Natural killer cell treated with Interleukin-12 subunit alpha and Interleukin-12 subunit beta and Interleukin-15 and Interleukin-18, amount 100 ng/mL, for 72 hours (primary cell): ENCODE measurements around the gene PMEL. TPM values are rescaled to one million over a fixed set of nuclear protein-coding genes. Genes with fewer than 3 reads are reported as not detected.
A peak's percentile ranks its signal among the peaks of the same experiment; 100 is the strongest.
"Not testable (repeated sequence)": the region's sequence is repeated elsewhere in the genome, so short reads cannot be mapped to it uniquely, and the experiment has no call there.

Experiments used
- ATAC-seq, 2 donors: fragments of 150-1000 bp; cut with Tn5 transposase in 1 of 2; sonication (Bioruptor Pico), chemical (Tn5 transposase) in 1 of 2; 2 replicates each; pipeline ENCODE4 v1.10.0; 2021
- DNase-seq: peaks from one replicate; pipeline ENCODE4 v3.0.0; 2022; ENCODE audit warnings: low spot score
- H3K27ac Mint-ChIP-seq, 2 donors: 1 replicate in 1 of 2; 2 replicates in 1 of 2; pipeline ENCODE4 v1.8.0; 2022; ENCODE audit warnings: mixed read lengths in 2 of 2, mild to moderate bottlenecking in 1 of 2, moderate library complexity in 1 of 2
- H3K27me3 Mint-ChIP-seq, 2 donors: 1 replicate in 1 of 2; 2 replicates in 1 of 2; pipeline ENCODE4 v1.8.0; 2022; ENCODE audit warnings: mixed read lengths in 2 of 2
- H3K36me3 Mint-ChIP-seq: one replicate; pipeline ENCODE4 v1.8.0; 2022; ENCODE audit warnings: mixed read lengths
- H3K4me1 Mint-ChIP-seq, 2 donors: 1 replicate in 1 of 2; 2 replicates in 1 of 2; pipeline ENCODE4 v1.8.0; 2022; ENCODE audit warnings: low read depth in 2 of 2, mixed read lengths in 2 of 2, mild to moderate bottlenecking in 1 of 2
- H3K4me3 Mint-ChIP-seq: one replicate; pipeline ENCODE4 v1.8.0; 2022; ENCODE audit warnings: mixed read lengths
- H3K9me3 Mint-ChIP-seq: 2 replicates; pipeline ENCODE4 v1.8.0; 2022; ENCODE audit warnings: mixed read lengths
- total RNA-seq, 2 donors: library from RNA; stranded (reverse); gene quantifications; one replicate each; pipeline ENCODE4 v1.2.3, GENCODE V29; 2022

PMEL gene
- total RNA-seq, 2 donors from 2014 or later, result 0.40 TPM; not detected in 1

DNA sequence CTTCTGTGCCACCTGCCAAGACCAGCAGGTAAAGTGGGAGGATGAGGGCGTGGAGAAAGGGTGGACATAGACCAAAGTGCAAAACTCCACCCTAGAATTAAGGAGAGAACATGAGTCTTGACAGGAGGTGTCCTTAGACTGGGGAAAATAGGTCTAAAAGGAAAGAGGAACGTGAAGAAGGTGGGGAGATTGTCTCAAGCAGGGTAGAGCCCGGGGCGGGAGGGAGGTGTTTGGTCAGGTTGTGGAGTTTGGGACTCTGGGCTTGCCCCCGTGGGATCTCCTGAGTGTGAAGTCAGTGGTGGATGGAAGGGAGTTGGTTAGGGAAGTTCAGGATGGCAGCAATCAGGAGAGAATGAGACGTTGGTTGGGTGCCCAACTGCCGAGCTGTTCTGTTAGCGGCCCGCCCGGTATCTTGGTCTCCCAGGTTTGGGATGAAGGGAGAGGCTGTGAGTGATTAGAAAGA is 34.5 kb downstream of the PMEL start:
- no peaks in the 10 kb centered on the region for H3K9me3 Mint-ChIP-seq
- DNase-seq, result peak; percentile 63
- peaks cover 7% of the 10 kb centered on the region for H3K36me3 Mint-ChIP-seq
- peak overlapping the region; percentile 95 for H3K4me3 Mint-ChIP-seq
- ATAC-seq, result no peak
- H3K27me3 Mint-ChIP-seq, result no peaks in the 10 kb centered on the region
- H3K4me1 Mint-ChIP-seq, result peaks cover 52 to 62% of the 10 kb centered on the region in 2 donors
- H3K27ac Mint-ChIP-seq, result peak overlapping the region; percentile 93 to 98

GRCh38 chr12:55930771-55931316 is 35.0 kb downstream of the PMEL start, which contains the start of gene DGKA:
TSS of gene DGKA (plus strand) at chr12:55931162. CDS start at chr12:55936504, 5,342 bp downstream.
- Mint-ChIP-seq H3K27ac (peak within 1 kb of the TSS; percentile 93 to 98), H3K36me3 (peaks cover 7% of the 10 kb centered on the region), H3K4me3 (peak within 1 kb of the TSS; percentile 95), H3K27me3 (no peaks in the 10 kb centered on the region), H3K9me3 (no peaks in the 10 kb centered on the region), H3K4me1 (peaks cover 56 to 67% of the 10 kb centered on the region in 2 donors)
- DNase-seq (peak; percentile 70), ATAC-seq (peak in 1 of 2 donors; percentile 31)

- peak overlapping the region; percentile 95 for H3K4me3 Mint-ChIP-seq
- H3K9me3 Mint-ChIP-seq, result no peaks in the 10 kb centered on the region
- peaks cover 65 to 74% of the 10 kb centered on the region in 2 donors for H3K4me1 Mint-ChIP-seq
- DNase-seq (peak; percentile 78), ATAC-seq (peak in 1 of 2 donors; percentile 57)
- H3K27ac Mint-ChIP-seq, result peak overlapping the region; percentile 93 to 98
- H3K36me3 Mint-ChIP-seq, result peaks cover 16% of the 10 kb centered on the region
- H3K27me3 Mint-ChIP-seq, result no peaks in the 10 kb centered on the region
Measured at GRCh38 chr12:55929306-55929791, 36.5 kb downstream of the PMEL start.

- ATAC-seq (peak; percentile 75 to 86), DNase-seq (peak; percentile 90)
- Mint-ChIP-seq H3K36me3 (peaks cover 21% of the 10 kb centered on the region), H3K27ac (peak within 1 kb of the TSS; percentile 93 to 98), H3K4me3 (peak within 1 kb of the TSS; percentile 95), H3K27me3 (no peaks in the 10 kb centered on the region), H3K9me3 (no peaks in the 10 kb centered on the region), H3K4me1 (peaks cover 64 to 71% of the 10 kb centered on the region in 2 donors)
Measured at GRCh38 chr12:55927588-55928502, 38.0 kb downstream of the PMEL start, which contains the start of gene PYM1. TSS of gene PYM1 (minus strand) at chr12:55927894. CDS start at chr12:55927761, 133 bp downstream.

DNA sequence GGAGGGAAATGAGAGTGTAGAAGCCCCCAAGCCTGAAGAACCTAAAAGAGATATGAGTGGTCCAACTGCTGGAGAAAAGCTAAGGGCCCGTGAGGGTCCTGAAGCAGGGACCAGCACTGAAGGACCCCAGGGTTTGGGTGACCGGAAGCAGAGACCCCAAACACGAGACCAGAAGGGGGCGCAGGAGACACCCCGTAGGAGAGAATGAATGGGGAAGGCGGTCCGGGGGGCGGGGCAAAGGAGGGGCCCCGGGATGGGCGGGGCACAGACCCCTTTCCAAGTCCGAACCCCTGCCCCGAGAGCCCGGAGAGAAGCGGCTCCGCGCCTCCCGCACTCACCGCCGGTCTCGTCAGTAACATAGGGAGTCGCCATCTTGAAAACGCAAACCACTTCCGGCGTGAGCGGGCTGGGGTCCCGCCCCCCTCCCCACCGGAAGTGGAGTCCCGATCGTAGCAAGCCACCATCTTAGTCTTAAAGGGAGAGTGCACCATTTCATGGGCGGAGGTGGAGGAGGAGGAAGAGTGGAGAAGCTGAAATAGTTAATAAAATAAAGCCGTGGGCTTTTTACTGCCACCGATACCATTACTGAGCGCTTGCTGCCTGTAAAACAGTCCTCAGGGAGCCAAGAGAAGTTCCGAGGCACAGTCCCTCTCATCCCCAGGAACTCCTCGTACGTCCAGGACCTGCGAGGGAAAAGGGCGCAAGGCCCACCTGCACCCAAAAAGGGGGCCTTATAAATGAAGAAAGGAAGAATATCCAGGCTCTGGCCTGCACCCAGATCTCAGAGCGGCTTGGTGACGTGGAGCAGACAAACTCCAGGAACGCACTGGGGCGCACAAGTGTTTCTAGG is 38.9 kb downstream of the PMEL start:
- Mint-ChIP-seq H3K36me3 (peaks cover 21% of the 10 kb centered on the region), H3K27ac (peak overlapping the region; percentile 93 to 98), H3K9me3 (no peaks in the 10 kb centered on the region), H3K27me3 (no peaks in the 10 kb centered on the region), H3K4me3 (peak overlapping the region; percentile 95), H3K4me1 (peaks cover 62 to 65% of the 10 kb centered on the region in 2 donors)
- DNase-seq (peak; percentile 90), ATAC-seq (peak; percentile 73 to 85)

- Mint-ChIP-seq H3K9me3 (no peaks in the 10 kb centered on the region), H3K36me3 (peaks cover 15% of the 10 kb centered on the region), H3K27ac (peak overlapping the region; percentile 93 to 98), H3K4me3 (peak overlapping the region; percentile 95), H3K27me3 (no peaks in the 10 kb centered on the region), H3K4me1 (peaks cover 56 to 58% of the 10 kb centered on the region in 2 donors)
- DNase-seq, result no peak
- no peak for ATAC-seq
Measured at GRCh38 chr12:55925870-55926737, 39.7 kb downstream of the PMEL start.

DNA sequence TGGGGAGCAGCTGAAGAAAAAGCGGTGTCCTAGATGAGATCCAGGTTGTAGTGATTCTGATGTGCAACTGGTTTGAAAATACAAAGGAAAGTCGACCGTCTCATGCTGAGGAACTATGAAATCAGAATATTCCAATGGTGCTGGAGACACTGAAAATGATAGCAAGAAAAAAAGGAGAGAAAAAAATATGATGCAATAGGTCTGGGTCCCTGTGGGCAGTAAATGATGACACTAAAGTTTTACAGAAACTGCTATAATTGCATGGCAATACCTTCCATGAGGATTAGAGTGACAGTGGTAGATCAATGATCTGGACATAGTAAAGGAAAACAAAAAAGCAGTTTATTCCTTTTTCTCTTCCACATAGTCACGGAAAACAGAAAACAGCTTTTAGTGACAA is 40.5 kb downstream of the PMEL start:
- ATAC-seq (no peak), DNase-seq (no peak)
- peak overlapping the region; percentile 93 to 98 for H3K27ac Mint-ChIP-seq
- H3K36me3 Mint-ChIP-seq, result peaks cover 14% of the 10 kb centered on the region
- H3K4me3 Mint-ChIP-seq, result peak overlapping the region; percentile 95
- H3K9me3 Mint-ChIP-seq, result no peaks in the 10 kb centered on the region
- H3K27me3 Mint-ChIP-seq, result no peaks in the 10 kb centered on the region
- H3K4me1 Mint-ChIP-seq, result peaks cover 49 to 51% of the 10 kb centered on the region in 2 donors

DNA sequence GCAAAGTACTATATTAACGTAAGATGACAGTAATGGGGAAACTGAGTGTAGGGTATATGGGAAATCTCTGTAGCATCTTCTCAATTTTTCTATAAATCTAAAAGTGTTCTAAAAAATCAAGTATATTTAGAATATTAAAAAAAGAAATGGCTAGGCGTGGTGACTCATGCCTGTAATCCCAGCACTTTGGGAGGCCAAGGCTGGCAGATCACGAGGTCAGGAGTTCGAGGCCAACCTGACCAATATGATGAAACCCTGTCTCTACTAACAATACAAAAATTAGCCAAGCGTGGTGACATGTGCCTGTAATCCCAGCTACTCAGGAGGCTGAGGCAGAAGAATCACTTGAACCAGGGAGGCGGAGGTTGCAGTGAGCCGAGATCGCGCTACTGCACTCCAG is 42.2 kb downstream of the PMEL start:
- DNase-seq, H3K27me3 Mint-ChIP-seq, H3K4me3 Mint-ChIP-seq, H3K9me3 Mint-ChIP-seq, ATAC-seq: not testable (repeated sequence)
- H3K4me1 Mint-ChIP-seq, result peaks cover 35 to 36% of the 10 kb centered on the region in 2 donors
- H3K36me3 Mint-ChIP-seq, result peaks cover 14% of the 10 kb centered on the region
- peak overlapping the region in 1 of 2 donors; percentile 55 for H3K27ac Mint-ChIP-seq

DNA sequence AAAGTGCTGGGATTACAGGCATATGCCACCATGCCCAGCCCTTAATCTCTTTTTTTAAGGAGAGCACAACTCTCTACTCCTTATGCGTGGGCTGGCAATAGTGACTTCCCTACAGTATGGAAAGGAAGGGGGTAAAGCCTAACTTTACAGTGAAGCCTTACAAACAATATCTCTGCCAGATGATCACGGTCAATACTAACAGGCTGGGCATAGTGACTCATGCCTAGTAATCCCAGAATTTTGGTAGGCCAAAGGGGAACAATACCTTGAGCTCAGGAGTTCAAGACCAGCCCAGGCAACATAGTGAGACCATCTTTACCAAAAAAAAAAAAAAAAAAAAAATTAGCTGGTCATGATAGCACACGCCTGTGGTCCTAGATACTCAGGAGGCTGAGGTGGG is 43.7 kb downstream of the PMEL start:
- Mint-ChIP-seq H3K9me3 (no peaks in the 10 kb centered on the region), H3K4me3 (no peak overlapping the region), H3K4me1 (peaks cover 28 to 30% of the 10 kb centered on the region in 2 donors), H3K27me3 (no peaks in the 10 kb centered on the region), H3K27ac (no peak overlapping the region), H3K36me3 (peaks cover 14% of the 10 kb centered on the region)
- no peak for ATAC-seq
- no peak for DNase-seq

DNA sequence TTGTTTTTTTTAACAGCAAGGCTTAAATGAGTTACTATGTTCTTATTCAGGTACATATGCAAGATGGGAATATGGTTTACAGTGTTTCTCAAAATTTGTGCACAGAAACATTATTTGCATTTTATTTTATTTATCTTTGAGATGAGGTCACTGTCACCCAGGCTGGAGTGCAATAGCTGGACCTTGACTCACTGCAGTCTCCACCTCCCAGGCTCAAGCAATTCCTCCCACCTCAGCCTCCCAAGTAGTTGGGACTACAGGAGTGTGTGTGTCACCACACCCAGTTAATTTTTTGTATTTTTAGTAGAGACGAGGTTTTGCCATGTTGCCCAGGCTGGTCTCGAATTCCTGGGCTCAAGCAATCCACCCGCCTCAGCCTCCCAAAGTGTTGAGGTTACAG is 46.8 kb downstream of the PMEL start:
- H3K4me1 Mint-ChIP-seq, result peaks cover 14 to 18% of the 10 kb centered on the region in 2 donors

GRCh38 chr12:55915482-55915859 is 50.4 kb downstream of the PMEL start:
- no peak for DNase-seq
- H3K4me1 Mint-ChIP-seq, result peaks cover 18% of the 10 kb centered on the region in 2 donors
- H3K4me3 Mint-ChIP-seq, result no peak overlapping the region
- H3K27me3 Mint-ChIP-seq, result no peaks in the 10 kb centered on the region
- no peaks in the 10 kb centered on the region for H3K9me3 Mint-ChIP-seq
- peak overlapping the region; percentile 23 to 24 for H3K27ac Mint-ChIP-seq
- no peak for ATAC-seq
- H3K36me3 Mint-ChIP-seq, result peaks cover 20% of the 10 kb centered on the region

More for the DNA sequence above, 46.8 kb downstream of the PMEL start:
- H3K27me3 Mint-ChIP-seq, DNase-seq, H3K27ac Mint-ChIP-seq, H3K4me3 Mint-ChIP-seq, H3K9me3 Mint-ChIP-seq, ATAC-seq: not testable (repeated sequence)
- peaks cover 10% of the 10 kb centered on the region for H3K36me3 Mint-ChIP-seq

DNA sequence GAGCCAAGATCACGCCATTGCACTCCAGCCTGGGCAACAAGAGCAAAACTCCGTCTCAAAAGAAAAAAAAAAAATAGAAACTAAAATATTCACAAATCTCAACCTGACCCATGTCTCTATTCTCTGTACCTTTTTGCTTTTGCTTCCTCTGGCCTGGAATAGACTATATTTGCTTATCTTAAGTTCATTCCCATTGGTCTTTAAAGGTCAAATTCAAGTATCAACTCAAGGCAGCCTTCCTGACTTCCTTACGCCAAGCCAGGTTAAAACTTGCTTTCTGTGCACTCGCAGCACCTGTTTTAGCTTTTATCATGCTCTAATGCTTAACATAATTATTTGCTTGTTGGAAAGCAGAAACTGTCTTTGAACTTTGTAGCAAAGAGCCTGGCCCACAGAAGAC is 52.9 kb downstream of the PMEL start:
- H3K9me3 Mint-ChIP-seq, result no peaks in the 10 kb centered on the region
- H3K4me3 Mint-ChIP-seq, result no peak overlapping the region
- no peaks in the 10 kb centered on the region for H3K27me3 Mint-ChIP-seq

More for the DNA sequence above, 52.9 kb downstream of the PMEL start:
- no peak for DNase-seq
- H3K4me1 Mint-ChIP-seq, result peaks cover 18 to 29% of the 10 kb centered on the region in 2 donors
- ATAC-seq, result no peak
- peak overlapping the region in 1 of 2 donors; percentile 12 for H3K27ac Mint-ChIP-seq
- peaks cover 20% of the 10 kb centered on the region for H3K36me3 Mint-ChIP-seq
